Karpas-422 (cell line): Measurements from ENCODE around the gene MTNR1B. TPM values are rescaled to one million over a fixed set of nuclear protein-coding genes. Genes with fewer than 3 reads are reported as not detected.

Source experiments
- DNase-seq: peaks from one replicate; pipeline ENCODE4 v3.0.0-alpha.2; 2015
- H2AFZ ChIP-seq: fragments of 200-600 bp; sonication (generic); 2 replicates; pipeline ENCODE4 v1.6.1; 2014; ENCODE audit warnings: antibody characterized with exemption, low read length, mixed read lengths
- H3K27ac ChIP-seq: fragments of 200-600 bp; sonication (generic); 2 replicates; pipeline ENCODE4 v1.5.1; 2014; ENCODE audit warnings: mild to moderate bottlenecking, low read length, moderate library complexity
- H3K27me3 ChIP-seq: fragments of 200-600 bp; sonication (generic); 2 replicates; pipeline ENCODE4 v1.6.1; 2014; ENCODE audit warnings: low read length, mixed read lengths
- H3K36me3 ChIP-seq: fragments of 200-600 bp; sonication (generic); 2 replicates; pipeline ENCODE4 v1.6.1; 2014; ENCODE audit warnings: low read length, mixed read lengths; ENCODE audit not compliant: insufficient read depth
- H3K4me1 ChIP-seq: fragments of 200-600 bp; sonication (generic); 2 replicates; pipeline ENCODE4 v1.6.1; 2014; ENCODE audit warnings: mild to moderate bottlenecking, low read length, mixed read lengths
- H3K4me2 ChIP-seq: fragments of 200-600 bp; sonication (generic); 2 replicates; pipeline ENCODE4 v1.6.1; 2014; ENCODE audit warnings: low read length, low read depth, mild to moderate bottlenecking; ENCODE audit not compliant: poor library complexity, severe bottlenecking
- H3K4me3 ChIP-seq: fragments of 200-600 bp; sonication (generic); 2 replicates; pipeline ENCODE4 v1.5.1; 2014; ENCODE audit warnings: mild to moderate bottlenecking, antibody characterized with exemption, low read length, mixed read lengths
- H3K79me2 ChIP-seq: fragments of 200-600 bp; sonication (generic); 2 replicates; pipeline ENCODE4 v1.6.1; 2014; ENCODE audit warnings: mild to moderate bottlenecking, low read length, mixed read lengths
- H3K9ac ChIP-seq: fragments of 200-600 bp; sonication (generic); 2 replicates; pipeline ENCODE4 v1.6.0; 2014; ENCODE audit warnings: low read length
- H3K9me2 ChIP-seq: fragments of 200-600 bp; sonication (generic), shearing (Covaris generic); replicated peaks from 2 replicates; pipeline ENCODE4 v1.6.0; 2014; ENCODE audit warnings: mild to moderate bottlenecking, low read length, moderate library complexity; ENCODE audit not compliant: insufficient read depth
- H3K9me3 ChIP-seq: fragments of 300-700, 200-600 bp; sonication (generic); 2 replicates; pipeline ENCODE4 v1.6.1; 2014; ENCODE audit warnings: low read length, mixed read lengths
- H4K20me1 ChIP-seq: fragments of 200-600 bp; sonication (generic); 2 replicates; pipeline ENCODE4 v1.6.1; 2014; ENCODE audit warnings: mild to moderate bottlenecking, antibody characterized with exemption, low read length, low read depth; ENCODE audit not compliant: insufficient read depth
- total RNA-seq: library from RNA; depleted of rRNA; stranded (reverse); fragments of >200 nt; shearing (Covaris generic); gene quantifications from 2 replicates; pipeline ENCODE4 v1.2.3, GENCODE V29; 2014; ENCODE audit warnings: low replicate concordance

Gene MTNR1B
- total RNA-seq, 1 experiment from 2014 or later: 0.60 TPM

GRCh38 chr11:92978271-92979111 is 9.0 kb downstream of the MTNR1B start:
- H3K36me3 ChIP-seq: no peaks in the 10 kb centered on the region
- no peaks in the 10 kb centered on the region for H3K9me3 ChIP-seq
- H3K27me3 ChIP-seq: no peaks in the 10 kb centered on the region
- no peak overlapping the region for H3K4me2 ChIP-seq
- H3K9me2 ChIP-seq: no peaks in the 10 kb centered on the region
- H3K4me1 ChIP-seq: no peaks in the 10 kb centered on the region
- H2AFZ ChIP-seq: no peak overlapping the region
- no peaks in the 10 kb centered on the region for H3K79me2 ChIP-seq
- no peaks in the 10 kb centered on the region for H4K20me1 ChIP-seq
- no peak overlapping the region for H3K27ac ChIP-seq
- no peak overlapping the region for H3K9ac ChIP-seq
- DNase-seq: no peak
- H3K4me3 ChIP-seq: no peak overlapping the region

- Histone ChIP-seq H2AFZ (no peak overlapping the region), H3K9ac (no peak overlapping the region), H3K9me2 (no peaks in the 10 kb centered on the region), H3K4me3 (no peak overlapping the region), H3K4me2 (no peak overlapping the region), H3K4me1 (no peaks in the 10 kb centered on the region), H3K9me3 (no peaks in the 10 kb centered on the region), H3K36me3 (no peaks in the 10 kb centered on the region), H4K20me1 (no peaks in the 10 kb centered on the region), H3K79me2 (no peaks in the 10 kb centered on the region), H3K27ac (no peak overlapping the region), H3K27me3 (no peaks in the 10 kb centered on the region)
- no peak for DNase-seq
Observed at GRCh38 chr11:92979176-92979575, 9.7 kb downstream of the MTNR1B start.

DNA sequence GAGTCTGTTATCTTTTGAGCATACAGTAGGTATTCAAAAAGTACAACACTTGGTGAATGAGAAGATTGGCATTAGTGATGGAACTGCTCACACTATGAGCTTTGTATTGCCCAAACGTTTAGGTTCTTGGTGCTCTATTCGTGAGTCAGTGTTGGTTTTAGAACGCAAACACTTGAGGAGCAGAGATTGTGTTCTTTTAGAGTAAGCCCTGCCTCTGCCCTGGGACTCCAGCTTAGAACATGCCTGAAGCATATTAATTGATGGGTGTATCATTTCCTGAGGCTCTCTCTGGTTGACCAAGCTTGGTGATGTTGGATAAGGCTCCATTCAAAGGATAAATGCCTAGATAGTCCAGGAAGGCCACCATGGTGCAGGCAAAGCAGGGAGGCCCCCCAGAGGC is 10.9 kb downstream of the MTNR1B start:
- Histone ChIP-seq H3K36me3 (no peaks in the 10 kb centered on the region), H3K79me2 (no peaks in the 10 kb centered on the region), H3K4me1 (no peaks in the 10 kb centered on the region), H3K27me3 (no peaks in the 10 kb centered on the region), H4K20me1 (no peaks in the 10 kb centered on the region), H3K4me2 (no peak overlapping the region), H3K9ac (no peak overlapping the region), H2AFZ (no peak overlapping the region), H3K9me3 (no peaks in the 10 kb centered on the region), H3K9me2 (no peaks in the 10 kb centered on the region), H3K4me3 (no peak overlapping the region), H3K27ac (no peak overlapping the region)
- DNase-seq: no peak

GRCh38 chr11:92981508-92982043 is 12.1 kb downstream of the MTNR1B start:
- no peak for DNase-seq
- Histone ChIP-seq H3K4me2 (no peak overlapping the region), H3K36me3 (no peaks in the 10 kb centered on the region), H3K9ac (no peak overlapping the region), H3K4me3 (no peak overlapping the region), H3K79me2 (no peaks in the 10 kb centered on the region), H3K27me3 (no peaks in the 10 kb centered on the region), H4K20me1 (no peaks in the 10 kb centered on the region), H3K27ac (no peak overlapping the region), H3K4me1 (no peaks in the 10 kb centered on the region), H2AFZ (no peak overlapping the region), H3K9me3 (no peaks in the 10 kb centered on the region), H3K9me2 (no peaks in the 10 kb centered on the region)

DNA sequence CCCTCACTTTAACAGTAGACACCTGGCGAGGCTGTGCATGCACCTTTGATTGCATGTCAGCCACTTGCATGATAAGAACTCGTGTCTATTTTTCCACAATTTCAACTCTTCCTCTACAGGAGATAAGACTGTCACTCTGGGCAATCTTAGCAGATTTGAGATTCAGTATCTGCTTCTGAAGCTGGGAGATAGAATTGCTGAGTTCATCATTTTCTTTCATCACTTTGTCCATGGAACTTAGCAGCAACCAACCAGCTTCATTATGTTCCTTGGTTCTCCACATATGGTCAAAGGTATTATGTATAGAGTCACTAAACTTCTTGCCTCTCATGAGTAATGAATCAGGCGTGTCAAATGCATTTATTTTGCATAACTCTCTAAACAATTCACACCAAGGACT is 17.1 kb downstream of the MTNR1B start:
- Histone ChIP-seq H3K9me3 (no peaks in the 10 kb centered on the region), H4K20me1 (no peaks in the 10 kb centered on the region), H3K4me3 (no peak overlapping the region), H3K9me2 (no peaks in the 10 kb centered on the region), H3K27ac (no peak overlapping the region), H3K36me3 (no peaks in the 10 kb centered on the region), H3K4me1 (no peaks in the 10 kb centered on the region), H3K79me2 (no peaks in the 10 kb centered on the region), H2AFZ (no peak overlapping the region), H3K27me3 (no peaks in the 10 kb centered on the region), H3K4me2 (no peak overlapping the region), H3K9ac (no peak overlapping the region)
- no peak for DNase-seq

GRCh38 chr11:92993004-92993403 is 23.6 kb downstream of the MTNR1B start:
- no peaks in the 10 kb centered on the region for H3K79me2 ChIP-seq
- H2AFZ ChIP-seq: no peak overlapping the region
- no peaks in the 10 kb centered on the region for H3K9me3 ChIP-seq
- no peaks in the 10 kb centered on the region for H4K20me1 ChIP-seq
- no peak overlapping the region for H3K4me2 ChIP-seq
- no peaks in the 10 kb centered on the region for H3K27me3 ChIP-seq
- no peak overlapping the region for H3K9ac ChIP-seq
- no peak for DNase-seq
- no peak overlapping the region for H3K4me3 ChIP-seq
- no peaks in the 10 kb centered on the region; the same call in 1 of the 2 replicates for H3K9me2 ChIP-seq
- no peaks in the 10 kb centered on the region for H3K36me3 ChIP-seq
- no peak overlapping the region for H3K27ac ChIP-seq
- H3K4me1 ChIP-seq: no peaks in the 10 kb centered on the region

- DNase-seq: no peak
- no peak overlapping the region for H2AFZ ChIP-seq
- no peaks in the 10 kb centered on the region for H3K4me1 ChIP-seq
- no peaks in the 10 kb centered on the region for H3K9me3 ChIP-seq
- no peak overlapping the region for H3K4me3 ChIP-seq
- no peaks in the 10 kb centered on the region; the same call in 1 of the 2 replicates for H3K27me3 ChIP-seq
- H4K20me1 ChIP-seq: no peaks in the 10 kb centered on the region
- H3K36me3 ChIP-seq: no peaks in the 10 kb centered on the region
- H3K27ac ChIP-seq: no peak overlapping the region
- H3K4me2 ChIP-seq: no peak overlapping the region
- no peaks in the 10 kb centered on the region for H3K79me2 ChIP-seq
- no peak overlapping the region for H3K9ac ChIP-seq
- no peaks in the 10 kb centered on the region; the same call in 1 of the 2 replicates for H3K9me2 ChIP-seq
Observed at GRCh38 chr11:93000511-93001476, 31.3 kb downstream of the MTNR1B start.

DNA sequence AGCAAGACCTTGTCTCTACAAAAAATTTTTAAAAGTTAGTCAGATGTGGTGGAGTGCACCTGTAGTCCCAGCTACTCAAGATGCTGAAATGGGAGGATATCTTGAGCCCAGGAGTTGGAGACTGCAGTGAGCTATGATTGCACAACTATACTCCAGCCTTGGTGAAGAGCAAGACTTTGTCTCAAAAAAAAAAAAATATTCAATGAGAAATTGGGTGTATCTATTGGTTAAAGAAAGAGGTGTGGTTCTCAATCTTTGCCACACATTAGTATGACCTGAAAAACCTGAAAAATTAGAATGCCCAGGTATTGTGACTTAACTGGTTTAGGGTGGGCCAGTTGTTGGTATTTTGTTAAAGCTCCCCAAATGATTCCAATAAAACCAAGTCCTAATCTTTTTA is 32.4 kb downstream of the MTNR1B start:
- Histone ChIP-seq H3K27ac (no peak overlapping the region), H2AFZ (no peak overlapping the region), H3K4me3 (no peak overlapping the region), H3K36me3 (no peaks in the 10 kb centered on the region), H4K20me1 (no peaks in the 10 kb centered on the region), H3K9me2 (no peaks in the 10 kb centered on the region; the same call in 1 of the 2 replicates), H3K9me3 (no peaks in the 10 kb centered on the region), H3K9ac (no peak overlapping the region), H3K27me3 (no peaks in the 10 kb centered on the region; the same call in 1 of the 2 replicates), H3K4me2 (no peak overlapping the region), H3K4me1 (no peaks in the 10 kb centered on the region), H3K79me2 (no peaks in the 10 kb centered on the region)
- DNase-seq: no peak
